GM12891 (cell line): ENCODE data around the gene MED29.
A peak's percentile ranks its signal among the peaks of the same experiment; 100 is the strongest.

Experiments used
- DNase-seq: peaks from one replicate; pipeline ENCODE4 v3.0.0; 2011; ENCODE audit warnings: low spot score; ENCODE audit not compliant: insufficient read length
- FAIRE-seq: peaks from 2 replicates; lab custom pipeline; 2011; peaks lifted over from hg19 to GRCh38; lab: Jason Lieb, UNC
- PAX5 ChIP-seq: IDR thresholded peaks from 2 replicates; pipeline ENCODE4 v1.6.1; 2011; ENCODE audit warnings: low read length, moderate library complexity, mild to moderate bottlenecking; ENCODE audit not compliant: insufficient read depth, severe bottlenecking
- POLR2A ChIP-seq: IDR thresholded peaks from 2 replicates; pipeline ENCODE4 v1.6.1; 2011; ENCODE audit warnings: low read depth, low read length, control low read depth
- POLR2AphosphoS5 ChIP-seq: IDR thresholded peaks from 2 replicates; pipeline ENCODE4 v1.6.1; 2011; ENCODE audit warnings: low read depth, low read length, control low read depth
- POU2F2 ChIP-seq: IDR thresholded peaks from 2 replicates; pipeline ENCODE4 v1.6.1; 2011; ENCODE audit warnings: low read depth, mild to moderate bottlenecking, control low read depth, low read length, moderate library complexity
- SPI1 ChIP-seq: IDR thresholded peaks from 2 replicates; pipeline ENCODE4 v1.6.1; 2011; ENCODE audit warnings: low read depth, low read length, control low read depth
- TAF1 ChIP-seq: IDR thresholded peaks from 2 replicates; pipeline ENCODE4 v1.6.1; 2011; ENCODE audit warnings: low read depth, low read length, control low read depth

Gene MED29

DNA sequence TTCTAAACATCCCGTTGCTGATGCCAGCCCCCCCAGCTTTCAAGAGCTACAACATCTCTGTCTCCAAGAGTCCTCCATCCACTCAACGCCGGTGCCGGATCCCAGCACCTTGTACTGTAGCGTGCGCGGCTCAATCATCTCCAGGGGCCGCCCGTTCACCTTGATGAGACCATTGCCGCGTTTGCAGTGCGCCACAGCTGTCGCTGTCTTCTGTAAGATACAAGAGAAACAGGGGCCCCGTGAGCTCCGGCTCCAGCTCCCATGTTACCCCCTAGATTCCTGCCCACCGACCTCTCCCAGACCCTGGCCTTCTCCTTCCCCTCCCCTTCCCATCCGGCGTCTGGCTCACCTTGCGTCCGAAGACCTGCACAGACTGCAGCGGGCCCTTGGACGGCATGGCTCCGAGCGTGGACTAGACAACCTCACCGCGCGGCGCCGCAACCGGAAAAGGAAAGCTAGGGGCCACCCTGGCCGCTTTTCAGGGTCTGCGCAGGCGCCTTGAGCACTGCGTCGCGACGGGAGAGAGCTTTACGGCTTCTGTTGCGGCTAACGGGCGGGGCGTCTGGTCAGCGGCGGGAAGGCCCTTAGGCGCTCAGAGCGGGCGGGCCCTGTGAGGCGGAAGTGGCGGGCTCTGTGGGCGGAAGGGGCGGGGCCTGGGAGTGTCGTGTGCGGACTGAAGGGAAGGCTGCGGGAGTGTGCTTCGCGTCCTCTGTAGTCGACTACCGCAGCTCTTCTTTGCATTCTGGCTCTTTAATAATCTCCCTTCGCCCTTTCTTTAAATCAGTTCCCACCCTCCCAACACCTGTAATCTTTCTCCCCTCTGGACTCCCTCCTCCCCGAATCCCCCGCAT lies 44.5 kb downstream of the MED29 start, which contains the start of gene RPS16:
RPS16 (minus strand) TSS at position 451 of the 851 bp plus-strand sequence; CDS start at position 397, 54 bp downstream.
- FAIRE-seq (peak; percentile 86), DNase-seq (peak; percentile 88)
- TF ChIP-seq SPI1 (peak; percentile 59), POLR2A (peak; percentile 99), TAF1 (peak; percentile 99), PAX5 (peak; percentile 58), POLR2AphosphoS5 (peak; percentile 100), POU2F2 (peak; percentile 91)

DNA sequence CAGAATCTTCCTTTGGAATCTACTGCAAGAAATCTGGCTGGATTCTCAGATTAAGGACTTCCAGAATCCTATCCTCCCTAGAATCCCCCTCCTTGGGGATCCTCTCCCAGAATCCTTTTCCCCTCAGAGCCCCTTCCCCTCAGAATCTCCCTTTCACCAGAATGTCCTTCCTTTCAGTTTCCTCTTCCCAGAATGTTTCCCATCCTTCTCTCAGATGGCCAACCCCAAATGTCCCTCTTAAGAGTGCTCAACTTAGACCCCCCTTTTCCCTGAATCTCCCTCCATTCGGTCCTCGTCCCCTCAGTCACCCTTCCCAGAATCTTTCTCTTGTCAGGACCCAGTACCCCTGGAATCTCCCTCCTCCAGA lies 45.2 kb downstream of the MED29 start:
- FAIRE-seq (no peak), DNase-seq (no peak)
- TF ChIP-seq SPI1 (no peak), PAX5 (no peak), POLR2A (no peak), POLR2AphosphoS5 (no peak), POU2F2 (no peak), TAF1 (no peak)

DNA sequence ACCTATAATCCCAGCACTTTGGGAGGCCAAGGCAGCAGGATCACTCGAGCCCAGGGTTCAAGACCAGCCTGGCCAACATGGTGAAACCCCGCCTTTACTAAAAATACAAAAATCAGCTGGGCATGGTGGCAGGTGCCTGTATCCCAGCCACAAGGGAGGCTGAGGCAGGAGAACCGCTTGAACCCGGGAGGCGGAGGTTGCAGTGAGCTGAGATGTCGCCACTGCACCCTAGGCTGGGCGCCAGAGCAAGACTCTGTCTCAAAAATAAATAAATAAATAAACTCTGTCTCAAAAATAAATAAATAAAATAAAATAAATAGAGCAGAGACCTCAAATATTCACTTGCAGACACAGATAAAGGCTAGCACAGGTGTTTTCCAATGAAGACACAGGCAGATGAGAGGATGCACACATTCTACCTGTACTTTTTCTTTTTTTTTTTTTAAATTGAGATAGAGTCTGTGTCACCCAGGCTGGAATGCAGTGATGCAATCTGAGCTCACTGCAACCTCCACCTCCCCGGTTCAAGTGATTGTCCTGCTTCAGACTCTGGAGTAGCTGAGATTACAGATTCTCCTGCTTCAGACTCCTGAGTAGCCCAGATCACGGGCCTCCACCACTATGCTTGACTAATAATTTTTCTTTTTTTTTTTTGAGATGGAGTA lies 47.2 kb downstream of the MED29 start:
- DNase-seq (no peak), FAIRE-seq (no peak)
- TF ChIP-seq POU2F2, result no peak
- TF ChIP-seq PAX5, result no peak
- TF ChIP-seq SPI1, result no peak
- no peak for TF ChIP-seq TAF1
- TF ChIP-seq POLR2A, result no peak
- no peak for TF ChIP-seq POLR2AphosphoS5

DNA sequence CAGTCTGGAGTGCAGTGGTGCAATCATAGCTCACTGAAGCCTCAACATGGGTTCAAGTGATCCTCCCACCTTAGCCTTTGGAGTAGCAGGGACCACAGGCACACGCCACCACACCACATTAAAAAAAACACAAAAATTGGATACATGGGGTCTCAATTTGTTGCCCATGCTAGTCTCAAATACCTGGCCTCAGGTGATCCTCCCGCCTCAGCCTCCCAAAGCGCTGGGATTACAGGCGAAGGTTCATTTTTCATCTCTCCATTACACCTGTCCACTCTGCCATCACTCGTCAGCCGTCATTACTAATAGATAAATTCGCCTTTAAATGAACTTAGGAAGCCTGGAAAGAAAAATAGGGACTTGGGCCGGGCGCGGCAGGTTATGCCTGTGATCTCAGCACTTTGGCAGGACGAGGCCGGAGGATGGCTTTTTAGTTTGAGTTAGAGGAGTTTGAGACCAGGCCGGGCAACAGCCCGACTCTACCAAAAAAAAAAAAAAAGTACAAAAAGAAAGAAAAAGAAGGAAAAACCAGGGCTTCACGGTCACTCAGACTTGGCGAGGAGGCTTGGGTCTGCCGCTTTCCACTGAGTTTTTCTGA lies 53.5 kb downstream of the MED29 start:
- TF ChIP-seq SPI1, result no peak
- TF ChIP-seq POLR2A, result no peak
- no peak for TF ChIP-seq TAF1
- TF ChIP-seq PAX5, result no peak
- no peak for TF ChIP-seq POLR2AphosphoS5
- no peak for TF ChIP-seq POU2F2
- DNase-seq, result no peak
- FAIRE-seq, result no peak

DNA sequence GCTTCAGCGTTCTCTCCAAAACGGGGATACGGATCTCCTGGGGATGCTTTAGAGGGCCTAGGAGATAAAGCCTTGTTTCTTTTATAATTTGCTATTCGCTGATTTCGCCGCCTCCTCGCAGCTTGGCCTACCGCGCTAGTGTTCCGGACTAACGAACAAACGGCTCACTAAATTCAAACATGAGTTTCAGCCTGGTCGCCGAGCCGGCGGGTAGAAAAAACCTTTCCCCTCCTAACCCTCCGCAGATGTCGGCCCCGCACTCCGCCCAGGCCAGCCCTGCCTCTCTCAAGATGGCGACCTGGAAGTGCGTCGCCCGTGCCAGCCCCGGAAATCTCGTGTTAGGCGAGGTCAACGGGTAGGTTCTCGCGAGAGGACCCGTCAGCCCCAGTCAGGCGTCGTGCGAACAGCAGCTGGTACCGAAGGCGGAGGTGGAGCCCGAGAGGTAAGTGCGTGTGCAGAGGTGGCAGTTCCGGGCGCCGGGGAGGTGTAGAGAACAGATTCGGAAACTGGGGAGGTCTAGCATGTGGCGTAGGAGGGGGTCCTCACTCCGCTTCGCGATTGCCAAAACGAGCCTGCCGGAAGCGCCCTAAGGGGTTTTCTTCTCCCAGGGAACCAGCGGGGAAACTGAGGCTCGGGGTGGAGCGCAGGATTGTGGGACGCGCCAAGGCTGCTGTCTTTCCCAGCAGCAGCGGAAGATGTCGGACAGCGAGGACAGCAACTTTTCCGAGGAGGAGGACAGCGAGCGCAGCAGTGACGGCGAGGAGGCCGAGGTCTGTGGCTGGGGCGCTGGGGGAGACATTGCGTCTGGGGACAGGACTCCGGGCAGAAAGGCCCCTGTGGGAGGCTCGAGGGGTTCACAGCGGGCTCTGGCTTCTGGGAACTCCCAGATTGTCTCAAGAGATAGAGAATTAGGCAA lies 54.3 kb downstream of the MED29 start, which contains the start of gene SUPT5H:
SUPT5H (plus strand) TSS at position 387 of the 916 bp plus-strand sequence; CDS start at position 696, 309 bp downstream.
- no peak for TF ChIP-seq PAX5
- TF ChIP-seq POLR2A, result peak; percentile 94
- TF ChIP-seq POLR2AphosphoS5, result peak; percentile 93
- 0 out of 2 replicates have a peak, but pooled peaks have one; percentile 31 for TF ChIP-seq SPI1
- TF ChIP-seq TAF1, result peak; percentile 78; the same call in 1 of the 2 replicates
- TF ChIP-seq POU2F2, result peak; percentile 62; the same call in 1 of the 2 replicates
- DNase-seq, result peak; percentile 95
- FAIRE-seq, result peak; percentile 97

DNA sequence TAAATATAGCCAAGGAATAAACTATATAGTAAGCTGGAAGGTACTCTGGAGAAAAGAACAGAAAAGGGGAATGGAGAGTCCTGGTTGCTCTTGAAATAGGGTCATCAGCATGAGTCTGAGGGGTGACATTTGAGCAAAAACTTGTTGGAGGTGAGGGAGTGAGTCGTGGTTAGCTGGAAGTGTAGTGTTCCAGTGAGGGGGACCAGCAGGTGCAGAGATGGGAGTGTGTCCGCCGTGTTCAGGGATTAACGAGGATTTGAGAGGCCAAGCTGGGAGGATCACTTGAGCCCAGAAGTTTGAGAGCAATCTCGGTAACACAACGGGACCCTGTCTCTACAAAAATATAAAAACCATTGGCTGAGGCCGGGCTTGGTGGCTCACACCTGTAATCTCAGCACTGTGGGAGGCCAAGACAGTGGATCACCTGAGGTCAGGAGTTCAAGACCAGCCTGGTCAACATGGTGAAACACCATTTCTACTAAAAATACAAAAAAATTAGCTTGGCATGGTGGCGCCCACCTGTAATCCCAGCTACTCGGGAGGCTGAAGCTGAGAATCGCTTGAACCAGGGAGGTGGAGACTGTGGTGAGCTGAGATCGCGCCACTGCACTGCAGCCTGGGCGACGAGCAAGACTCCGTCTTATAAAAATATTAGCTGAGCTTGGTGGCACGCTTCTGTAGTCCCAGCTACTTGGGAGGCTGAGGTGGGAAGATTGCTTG lies 55.3 kb downstream of the MED29 start:
- FAIRE-seq (peak; percentile 13), DNase-seq (no peak)
- no peak for TF ChIP-seq PAX5
- TF ChIP-seq POLR2A, result no peak; the same call in 1 of the 2 replicates
- TF ChIP-seq POLR2AphosphoS5, result no peak
- TF ChIP-seq SPI1, result no peak
- no peak for TF ChIP-seq POU2F2
- TF ChIP-seq TAF1, result no peak

DNA sequence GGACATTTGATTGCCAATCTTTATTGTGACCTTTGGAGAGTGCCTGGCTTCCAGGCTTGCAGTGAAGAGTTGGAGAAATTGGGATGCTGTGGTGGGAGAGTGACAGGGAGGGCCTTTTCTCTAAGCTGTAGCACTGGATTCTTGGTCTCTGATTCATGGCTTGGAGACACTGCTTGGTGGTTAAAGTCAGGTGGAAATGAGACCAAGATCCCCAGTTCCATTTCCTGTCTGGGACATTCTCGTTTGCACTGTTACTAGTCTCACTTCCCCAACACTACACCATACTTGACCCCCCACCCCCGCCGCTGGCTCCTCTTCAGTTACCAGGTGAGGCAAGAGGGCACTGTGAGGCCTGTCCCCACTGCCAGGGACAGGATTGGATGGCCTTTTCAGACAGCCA lies 57.1 kb downstream of the MED29 start:
- FAIRE-seq (peak; percentile 81), DNase-seq (no peak)
- TF ChIP-seq PAX5 (no peak), POLR2AphosphoS5 (no peak), POU2F2 (no peak), SPI1 (peak; percentile 96), POLR2A (no peak), TAF1 (no peak)

DNA sequence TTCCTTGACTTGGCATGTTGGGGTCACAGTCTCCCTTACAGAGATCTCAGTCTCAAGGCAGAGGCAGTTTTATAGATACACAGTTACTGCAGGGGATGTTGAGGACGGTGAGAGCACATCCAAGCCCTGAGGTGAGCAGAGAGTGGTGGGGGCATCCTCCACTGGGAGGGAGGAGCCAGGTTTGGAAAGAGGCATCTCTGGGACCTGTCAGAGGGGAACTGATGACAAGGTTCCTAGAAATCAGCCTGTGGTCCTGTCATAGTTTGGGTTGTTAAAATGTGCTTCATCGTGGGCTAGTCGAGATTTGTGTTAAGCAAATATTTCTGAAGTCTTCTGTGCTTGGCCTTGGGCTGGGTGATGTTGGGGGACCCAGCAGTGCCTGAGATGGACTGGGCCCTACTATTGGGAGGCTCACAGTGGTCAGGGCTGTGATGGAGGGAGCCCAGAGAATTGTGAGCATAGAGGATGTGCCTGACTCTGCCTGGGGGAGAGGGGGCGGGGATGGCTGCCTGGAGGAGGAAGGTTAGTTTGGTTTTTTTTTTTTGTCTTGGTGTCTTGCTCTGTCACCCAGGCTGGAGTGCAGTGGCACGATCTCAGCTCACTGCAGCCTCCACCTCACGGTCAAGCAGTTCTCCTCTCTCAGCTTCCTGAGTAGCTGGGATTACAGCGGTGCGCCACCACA lies 58.1 kb downstream of the MED29 start:
- TF ChIP-seq POU2F2, result no peak
- TF ChIP-seq SPI1, result no peak
- TF ChIP-seq TAF1, result no peak
- TF ChIP-seq POLR2A, result no peak
- no peak for TF ChIP-seq PAX5
- TF ChIP-seq POLR2AphosphoS5, result no peak
- DNase-seq, result no peak
- FAIRE-seq, result no peak
